HepG2 (cell line): ENCODE data around the gene EPC1. TPM values are rescaled to one million over a fixed set of nuclear protein-coding genes. Genes with fewer than 3 reads are reported as not detected.

ENCODE experiments used
- ARNTL ChIP-seq: sonication (generic); formaldehyde crosslinking; IDR thresholded peaks from 2 replicates; pipeline ENCODE4 v1.4.0; 2020; ENCODE audit warnings: mild to moderate bottlenecking, missing genetic modification reagents
- CBX5 ChIP-seq: sonication (generic); formaldehyde crosslinking; IDR thresholded peaks from 2 replicates; pipeline ENCODE4 v1.4.0; 2020; ENCODE audit warnings: missing genetic modification reagents, borderline replicate concordance
- EZH2 ChIP-seq: conservative IDR thresholded peaks from 2 replicates; pipeline ENCODE4 v1.6.1; 2012; ENCODE audit warnings: mild to moderate bottlenecking, low read depth, low read length, moderate library complexity
- FOSL2 ChIP-seq: sonication (generic); formaldehyde crosslinking; IDR thresholded peaks from 2 replicates; pipeline ENCODE4 v1.4.0; 2020; ENCODE audit warnings: missing genetic modification reagents
- FOXO4 ChIP-seq: sonication (generic); formaldehyde crosslinking; conservative IDR thresholded peaks from 2 replicates; pipeline ENCODE4 v1.8.1; 2023; ENCODE audit warnings: missing genetic modification reagents
- HOXA5 ChIP-seq: sonication (generic); formaldehyde crosslinking; IDR thresholded peaks from 2 replicates; pipeline ENCODE4 v1.4.0; 2020; ENCODE audit warnings: missing genetic modification reagents
- JUN ChIP-seq: sonication (generic); formaldehyde crosslinking; IDR thresholded peaks from 2 replicates; pipeline ENCODE4 v1.4.0; 2020; ENCODE audit warnings: mild to moderate bottlenecking, missing genetic modification reagents
- MIER3 ChIP-seq: IDR thresholded peaks from 2 replicates; pipeline ENCODE4 v1.6.1; 2016; ENCODE audit warnings: missing compliant biosample characterization, borderline replicate concordance
- NFATC3 ChIP-seq: sonication (generic); formaldehyde crosslinking; IDR thresholded peaks from 2 replicates; pipeline ENCODE4 v1.5.1; 2020; ENCODE audit warnings: mild to moderate bottlenecking, missing genetic modification reagents
- NFE2L1 ChIP-seq: sonication (generic); formaldehyde crosslinking; IDR thresholded peaks from 2 replicates; pipeline ENCODE4 v1.4.0; 2020; ENCODE audit warnings: missing genetic modification reagents, mild to moderate bottlenecking, borderline replicate concordance
- NFRKB ChIP-seq: fragments of 450-650 bp; IDR thresholded peaks from 2 replicates; pipeline ENCODE4 v1.6.1; 2017
- TRIM22 ChIP-seq: fragments of 450-650 bp; IDR thresholded peaks from 2 replicates; pipeline ENCODE4 v1.6.1; 2017
- ZMYM3 ChIP-seq: sonication (generic); formaldehyde crosslinking; IDR thresholded peaks from 2 replicates; pipeline ENCODE4 v1.5.1; 2020; ENCODE audit warnings: mild to moderate bottlenecking, missing genetic modification reagents
- ZNF501 ChIP-seq: sonication (generic); formaldehyde crosslinking; IDR thresholded peaks from 2 replicates; pipeline ENCODE4 v1.5.1; 2020; ENCODE audit warnings: mild to moderate bottlenecking, moderate library complexity, missing genetic modification reagents
- ZNF547 ChIP-seq: sonication (generic); formaldehyde crosslinking; IDR thresholded peaks from 2 replicates; pipeline ENCODE4 v1.5.1; 2020; ENCODE audit warnings: mild to moderate bottlenecking, missing genetic modification reagents
- ZNF784 ChIP-seq: sonication (generic); formaldehyde crosslinking; IDR thresholded peaks from 2 replicates; pipeline ENCODE4 v1.5.1; 2020; ENCODE audit warnings: missing genetic modification reagents, mild to moderate bottlenecking, borderline replicate concordance
- ZNF83 ChIP-seq: sonication (generic); formaldehyde crosslinking; IDR thresholded peaks from 2 replicates; pipeline ENCODE4 v1.4.0; 2020; ENCODE audit warnings: missing genetic modification reagents, mild to moderate bottlenecking, borderline replicate concordance
- ZSCAN25 ChIP-seq: sonication (generic); formaldehyde crosslinking; IDR thresholded peaks from 2 replicates; pipeline ENCODE4 v1.8.0; 2022; ENCODE audit warnings: mild to moderate bottlenecking, missing genetic modification reagents
- polyA plus RNA-seq, 8 experiments: library from polyadenylated mRNA; depleted of rRNA in 3 of 8; stranded (reverse) in 7 of 8; unstranded in 1 of 8; fragments of >200 nt; fragmentation: Illumina TruSeq in 4 of 8; extraction: Trizol in 4 of 8; gene quantifications; 2 replicates each; pipeline versions ENCODE4 v1.2.1 to v1.2.3, GENCODE V29; 2011 to 2016; ENCODE audit warnings: low read depth in 4 of 8, missing spikeins in 1 of 8, mixed read lengths in 1 of 8; ENCODE audit not compliant: insufficient read depth in 1 of 8
- total RNA-seq, 5 experiments: library from RNA; depleted of rRNA; stranded (reverse); fragments of >200 nt; fragmentation: Illumina TruSeq; extraction: Trizol; gene quantifications; 2 replicates each; pipeline ENCODE4 v1.2.3, GENCODE V29; 2016; ENCODE audit warnings: low read depth in 1 of 5
- TF ChIP-seq, protein P1 (sequence below): sonication (generic); formaldehyde crosslinking; IDR thresholded peaks from 2 replicates; pipeline ENCODE4 v1.5.0; 2020; ENCODE audit warnings: mild to moderate bottlenecking, missing genetic modification reagents
- TF ChIP-seq, protein P2 (sequence below): sonication (generic); formaldehyde crosslinking; IDR thresholded peaks from 2 replicates; pipeline ENCODE4 v1.4.0; 2020; ENCODE audit warnings: missing genetic modification reagents, borderline replicate concordance

The EPC1 gene
- total and polyA plus RNA-seq, 2 of the 13 experiments (the other 11 are each of a cell fraction or from before 2014, with no cell fraction given), result 28.7 to 44.2 TPM

DNA sequence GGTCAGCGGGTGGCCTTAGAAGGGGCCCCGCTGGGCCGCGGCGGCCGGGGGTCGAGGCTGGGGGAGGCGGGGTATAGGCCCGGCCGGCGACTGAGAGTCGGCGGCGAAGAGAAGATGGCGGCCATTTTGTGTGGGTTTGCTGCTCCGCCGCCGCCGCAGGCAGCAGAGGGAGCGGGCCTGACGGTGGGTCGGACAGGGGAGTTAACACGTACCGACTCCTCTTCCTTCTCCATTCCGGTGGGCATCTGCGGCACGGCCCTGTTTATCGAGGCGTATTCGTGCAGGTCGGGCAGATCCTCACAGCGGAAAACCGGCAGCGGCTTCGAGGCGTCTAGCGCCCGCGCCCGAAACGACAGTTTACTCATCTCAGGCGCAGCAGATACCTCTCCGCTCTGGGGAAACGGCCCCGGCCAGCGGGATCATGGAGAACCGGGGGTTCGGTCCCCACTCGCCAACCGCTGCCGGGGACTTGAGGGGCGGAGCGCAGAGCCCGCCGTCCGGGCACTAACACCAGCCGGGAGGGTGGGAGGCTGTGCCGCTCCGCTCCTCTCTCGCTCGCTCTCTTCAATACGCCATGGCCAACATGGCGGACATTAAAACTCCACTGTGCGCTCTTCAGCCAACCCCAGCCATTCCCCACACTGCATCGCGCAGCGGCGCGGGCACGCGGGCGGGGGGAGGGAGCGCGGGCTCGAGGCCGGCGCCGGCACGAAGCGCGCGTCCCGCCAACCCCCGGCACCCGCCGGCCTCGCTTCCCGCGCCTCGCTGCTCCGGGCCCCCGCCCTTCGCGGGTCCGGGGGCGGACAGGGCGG, at the start of gene EPC1 (continued):
- TF ChIP-seq ARNTL (CRISPR knock-in tag) (no peak; the same call in 1 of the 2 replicates), NFATC3 (CRISPR knock-in tag) (no peak), ZMYM3 (CRISPR knock-in tag) (no peak), NFE2L1 (CRISPR knock-in tag) (no peak), JUN (CRISPR knock-in tag) (no peak), FOSL2 (0 out of 2 replicates have a peak, but pooled peaks have one; percentile 8), ZNF501 (CRISPR knock-in tag) (no peak), MIER3 (CRISPR knock-in tag) (no peak), ZSCAN25 (CRISPR knock-in tag) (no peak), ZNF547 (CRISPR knock-in tag) (peak; percentile 62; the same call in 1 of the 2 replicates), NFRKB (peak; percentile 89), CBX5 (CRISPR knock-in tag) (no peak; the same call in 1 of the 2 replicates), ZNF784 (CRISPR knock-in tag) (peak; percentile 29; the same call in 1 of the 2 replicates), HOXA5 (CRISPR knock-in tag) (0 out of 2 replicates have a peak, but pooled peaks have one; percentile 3), FOXO4 (CRISPR knock-in tag) (0 out of 2 replicates have a peak, but pooled peaks have one; percentile 75), ZNF83 (CRISPR knock-in tag) (no peak), TRIM22 (no peak), EZH2 (no peak)
- TF ChIP-seq, protein P1, sequence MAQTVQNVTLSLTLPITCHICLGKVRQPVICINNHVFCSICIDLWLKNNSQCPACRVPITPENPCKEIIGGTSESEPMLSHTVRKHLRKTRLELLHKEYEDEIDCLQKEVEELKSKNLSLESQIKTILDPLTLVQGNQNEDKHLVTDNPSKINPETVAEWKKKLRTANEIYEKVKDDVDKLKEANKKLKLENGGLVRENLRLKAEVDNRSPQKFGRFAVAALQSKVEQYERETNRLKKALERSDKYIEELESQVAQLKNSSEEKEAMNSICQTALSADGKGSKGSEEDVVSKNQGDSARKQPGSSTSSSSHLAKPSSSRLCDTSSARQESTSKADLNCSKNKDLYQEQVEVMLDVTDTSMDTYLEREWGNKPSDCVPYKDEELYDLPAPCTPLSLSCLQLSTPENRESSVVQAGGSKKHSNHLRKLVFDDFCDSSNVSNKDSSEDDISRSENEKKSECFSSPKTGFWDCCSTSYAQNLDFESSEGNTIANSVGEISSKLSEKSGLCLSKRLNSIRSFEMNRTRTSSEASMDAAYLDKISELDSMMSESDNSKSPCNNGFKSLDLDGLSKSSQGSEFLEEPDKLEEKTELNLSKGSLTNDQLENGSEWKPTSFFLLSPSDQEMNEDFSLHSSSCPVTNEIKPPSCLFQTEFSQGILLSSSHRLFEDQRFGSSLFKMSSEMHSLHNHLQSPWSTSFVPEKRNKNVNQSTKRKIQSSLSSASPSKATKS (CRISPR knock-in tag), result 0 out of 2 replicates have a peak, but pooled peaks have one; percentile 0
- TF ChIP-seq, protein P2, sequence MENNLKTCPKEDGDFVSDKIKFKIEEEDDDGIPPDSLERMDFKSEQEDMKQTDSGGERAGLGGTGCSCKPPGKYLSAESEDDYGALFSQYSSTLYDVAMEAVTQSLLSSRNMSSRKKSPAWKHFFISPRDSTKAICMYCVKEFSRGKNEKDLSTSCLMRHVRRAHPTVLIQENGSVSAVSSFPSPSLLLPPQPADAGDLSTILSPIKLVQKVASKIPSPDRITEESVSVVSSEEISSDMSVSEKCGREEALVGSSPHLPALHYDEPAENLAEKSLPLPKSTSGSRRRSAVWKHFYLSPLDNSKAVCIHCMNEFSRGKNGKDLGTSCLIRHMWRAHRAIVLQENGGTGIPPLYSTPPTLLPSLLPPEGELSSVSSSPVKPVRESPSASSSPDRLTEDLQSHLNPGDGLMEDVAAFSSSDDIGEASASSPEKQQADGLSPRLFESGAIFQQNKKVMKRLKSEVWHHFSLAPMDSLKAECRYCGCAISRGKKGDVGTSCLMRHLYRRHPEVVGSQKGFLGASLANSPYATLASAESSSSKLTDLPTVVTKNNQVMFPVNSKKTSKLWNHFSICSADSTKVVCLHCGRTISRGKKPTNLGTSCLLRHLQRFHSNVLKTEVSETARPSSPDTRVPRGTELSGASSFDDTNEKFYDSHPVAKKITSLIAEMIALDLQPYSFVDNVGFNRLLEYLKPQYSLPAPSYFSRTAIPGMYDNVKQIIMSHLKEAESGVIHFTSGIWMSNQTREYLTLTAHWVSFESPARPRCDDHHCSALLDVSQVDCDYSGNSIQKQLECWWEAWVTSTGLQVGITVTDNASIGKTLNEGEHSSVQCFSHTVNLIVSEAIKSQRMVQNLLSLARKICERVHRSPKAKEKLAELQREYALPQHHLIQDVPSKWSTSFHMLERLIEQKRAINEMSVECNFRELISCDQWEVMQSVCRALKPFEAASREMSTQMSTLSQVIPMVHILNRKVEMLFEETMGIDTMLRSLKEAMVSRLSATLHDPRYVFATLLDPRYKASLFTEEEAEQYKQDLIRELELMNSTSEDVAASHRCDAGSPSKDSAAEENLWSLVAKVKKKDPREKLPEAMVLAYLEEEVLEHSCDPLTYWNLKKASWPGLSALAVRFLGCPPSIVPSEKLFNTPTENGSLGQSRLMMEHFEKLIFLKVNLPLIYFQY (CRISPR knock-in tag), result no peak
